ENCODE results near the gene CPSF7. TPM values are rescaled to one million over a fixed set of nuclear protein-coding genes. Genes with fewer than 3 reads are reported as not detected.

CPSF7 gene
- total RNA-seq, 1 experiment from 2014 or later = 87.0 TPM

- ChIA-PET CTCF (no interaction called here), POLR2A (ENCODE audit: unreplicated experiment) (no interaction called here)
- peaks cover 17% of the 10 kb centered on the region; the same call in 1 of the 2 replicates for H3F3A ChIP-seq (ENCODE audit: insufficient read depth, low read depth)
- H3K4me2 ChIP-seq = no peak overlapping the region
- H3K4me1 ChIP-seq (replicated peaks; ENCODE audit: insufficient read depth) = no peaks in the 10 kb centered on the region
- H2AFZ ChIP-seq = no peak overlapping the region
- peaks cover 76% of the 10 kb centered on the region for H3K36me3 ChIP-seq (ENCODE audit: low read depth)
- no peak overlapping the region for H3K4me3 ChIP-seq
- intact Hi-C loops (cut with micrococcal nuclease; ENCODE audit: unreplicated experiment) = no loop called here
- no peak for TF ChIP-seq EZH2 (IDR thresholded peaks at IDR 0.05; ENCODE audit: low read depth)
- TF ChIP-seq, protein P1, sequence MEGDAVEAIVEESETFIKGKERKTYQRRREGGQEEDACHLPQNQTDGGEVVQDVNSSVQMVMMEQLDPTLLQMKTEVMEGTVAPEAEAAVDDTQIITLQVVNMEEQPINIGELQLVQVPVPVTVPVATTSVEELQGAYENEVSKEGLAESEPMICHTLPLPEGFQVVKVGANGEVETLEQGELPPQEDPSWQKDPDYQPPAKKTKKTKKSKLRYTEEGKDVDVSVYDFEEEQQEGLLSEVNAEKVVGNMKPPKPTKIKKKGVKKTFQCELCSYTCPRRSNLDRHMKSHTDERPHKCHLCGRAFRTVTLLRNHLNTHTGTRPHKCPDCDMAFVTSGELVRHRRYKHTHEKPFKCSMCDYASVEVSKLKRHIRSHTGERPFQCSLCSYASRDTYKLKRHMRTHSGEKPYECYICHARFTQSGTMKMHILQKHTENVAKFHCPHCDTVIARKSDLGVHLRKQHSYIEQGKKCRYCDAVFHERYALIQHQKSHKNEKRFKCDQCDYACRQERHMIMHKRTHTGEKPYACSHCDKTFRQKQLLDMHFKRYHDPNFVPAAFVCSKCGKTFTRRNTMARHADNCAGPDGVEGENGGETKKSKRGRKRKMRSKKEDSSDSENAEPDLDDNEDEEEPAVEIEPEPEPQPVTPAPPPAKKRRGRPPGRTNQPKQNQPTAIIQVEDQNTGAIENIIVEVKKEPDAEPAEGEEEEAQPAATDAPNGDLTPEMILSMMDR (conservative IDR thresholded peaks at IDR 0.05) = no peak
- H3K9me3 ChIP-seq (ENCODE audit: insufficient read depth, low read depth) = no peaks in the 10 kb centered on the region
- no peak for DNase-seq
- no peak overlapping the region for H3K27ac ChIP-seq
- no peaks in the 10 kb centered on the region for H3K27me3 ChIP-seq (ENCODE audit: insufficient read depth, low read depth)
- H4K20me1 ChIP-seq (ENCODE audit: insufficient read depth) = peaks cover 33% of the 10 kb centered on the region
- H3K79me2 ChIP-seq (ENCODE audit: low read depth) = peaks cover 9% of the 10 kb centered on the region
- BruUV-seq (replicated peaks) = no TSS peak
- no peaks in the 10 kb centered on the region for H3K9me2 ChIP-seq (ENCODE audit: insufficient read depth)
Observed at GRCh38 chr11:61414547-61414946, 15.2 kb downstream of the CPSF7 start.

GRCh38 chr11:61413496-61413895, 16.3 kb downstream of the CPSF7 start:
- no peak for TF ChIP-seq EZH2 (IDR thresholded peaks at IDR 0.05; ENCODE audit: low read depth)
- TF ChIP-seq, protein P1 (conservative IDR thresholded peaks at IDR 0.05) = no peak
- H3K4me2 ChIP-seq = no peak overlapping the region
- ChIA-PET CTCF (no interaction called here), POLR2A (ENCODE audit: unreplicated experiment) (interaction anchor here (0.6 kb wide), 1 partner anchor 65 kb away, joined by 3 read pairs; no protein-coding TSS in a partner anchor)
- no peaks in the 10 kb centered on the region for H3K9me2 ChIP-seq (ENCODE audit: insufficient read depth)
- no peaks in the 10 kb centered on the region for H3K4me1 ChIP-seq (replicated peaks; ENCODE audit: insufficient read depth)
- no peaks in the 10 kb centered on the region for H3K27me3 ChIP-seq (ENCODE audit: insufficient read depth, low read depth)
- H3K4me3 ChIP-seq = no peak overlapping the region
- H3K9me3 ChIP-seq (ENCODE audit: insufficient read depth, low read depth) = no peaks in the 10 kb centered on the region
- no peak for DNase-seq
- peaks cover 17% of the 10 kb centered on the region; the same call in 1 of the 2 replicates for H3F3A ChIP-seq (ENCODE audit: insufficient read depth, low read depth)
- no TSS peak for BruUV-seq (replicated peaks)
- intact Hi-C loops (cut with micrococcal nuclease; ENCODE audit: unreplicated experiment) = no loop called here
- H3K79me2 ChIP-seq (ENCODE audit: low read depth) = peaks cover 5% of the 10 kb centered on the region; the same call in 1 of the 2 replicates
- peaks cover 77% of the 10 kb centered on the region for H3K36me3 ChIP-seq (ENCODE audit: low read depth)
- no peak overlapping the region for H3K27ac ChIP-seq
- H2AFZ ChIP-seq = no peak overlapping the region
- H4K20me1 ChIP-seq (ENCODE audit: insufficient read depth) = peaks cover 24% of the 10 kb centered on the region

- CTCF ChIA-PET = no interaction called here
- no peaks in the 10 kb centered on the region for H3K27me3 ChIP-seq (ENCODE audit: insufficient read depth, low read depth)
- no peak overlapping the region for H3K4me3 ChIP-seq
- POLR2A ChIA-PET (ENCODE audit: unreplicated experiment) = no interaction called here
- peaks cover 14% of the 10 kb centered on the region for H4K20me1 ChIP-seq (ENCODE audit: insufficient read depth)
- DNase-seq = no peak
- intact Hi-C loops (cut with micrococcal nuclease; ENCODE audit: unreplicated experiment) = no loop called here
- no peaks in the 10 kb centered on the region for H3K4me1 ChIP-seq (replicated peaks; ENCODE audit: insufficient read depth)
- 0 out of 2 replicates have a peak, but pooled peaks cover under 1% of the 10 kb centered on the region for H3K79me2 ChIP-seq (ENCODE audit: low read depth)
- peaks cover 17% of the 10 kb centered on the region; the same call in 1 of the 2 replicates for H3F3A ChIP-seq (ENCODE audit: insufficient read depth, low read depth)
- H3K36me3 ChIP-seq (ENCODE audit: low read depth) = peaks cover 80% of the 10 kb centered on the region
- no peak overlapping the region for H2AFZ ChIP-seq
- no peaks in the 10 kb centered on the region for H3K9me2 ChIP-seq (ENCODE audit: insufficient read depth)
- TF ChIP-seq EZH2 (IDR thresholded peaks at IDR 0.05; ENCODE audit: low read depth) = no peak
- TF ChIP-seq, protein P1 (conservative IDR thresholded peaks at IDR 0.05) = no peak
- no TSS peak for BruUV-seq (replicated peaks)
- H3K9me3 ChIP-seq (ENCODE audit: insufficient read depth, low read depth) = no peaks in the 10 kb centered on the region
- no peak overlapping the region for H3K4me2 ChIP-seq
- H3K27ac ChIP-seq = no peak overlapping the region
Observed at GRCh38 chr11:61411589-61411988, 18.2 kb downstream of the CPSF7 start.
